ENCODE results near the gene SPINT2. TPM values are rescaled to one million over a fixed set of nuclear protein-coding genes. Genes with fewer than 3 reads are reported as not detected.
A peak's percentile ranks its signal among the peaks of the same experiment; 100 is the strongest.

Gene SPINT2
- total RNA-seq, 2 experiments from 2014 or later, result 36.7 to 77.2 TPM

- no peaks in the 10 kb centered on the region for H3K79me2 ChIP-seq (ENCODE audit: insufficient read depth, low read depth, low read length)
- H3K4me2 ChIP-seq (ENCODE audit: low read length), result peak overlapping the region; percentile 75
- H3K4me1 ChIP-seq (ENCODE audit: insufficient read depth, low read length, poor library complexity, severe bottlenecking), result peaks cover 15% of the 10 kb centered on the region
- H3K27ac ChIP-seq (ENCODE audit: low read depth, low read length, poor library complexity, severe bottlenecking), result peak overlapping the region; percentile 36
- intact Hi-C loops (cut with micrococcal nuclease; ENCODE audit: unreplicated experiment), result loop anchor here (2.0 kb wide), 1 partner anchor 53 kb away; no protein-coding TSS in a partner anchor
- no peaks in the 10 kb centered on the region for H3K9me2 ChIP-seq (ENCODE audit: insufficient read depth, low read length)
- CTCF ChIA-PET (ENCODE audit: unreplicated experiment), result no interaction called here
- POLR2A ChIA-PET, result interaction anchor here (1.0 to 1.6 kb wide), 2 partner anchors 21 to 58 kb away, joined by 3 read pairs; no protein-coding TSS in a partner anchor
- BruUV-seq (replicated peaks), result no TSS peak
- TF ChIP-seq CTCF (conservative IDR thresholded peaks at IDR 0.05; ENCODE audit: low read length), result no peak
- TF ChIP-seq EZH2phosphoT487 (IDR thresholded peaks at IDR 0.05; ENCODE audit: borderline replicate concordance, low read depth, low read length), result no peak
- no peaks in the 10 kb centered on the region for H4K20me1 ChIP-seq (ENCODE audit: insufficient read depth, low read length)
- no peaks in the 10 kb centered on the region for H3K9me3 ChIP-seq (ENCODE audit: low read length)
- peak overlapping the region; percentile 82 for H2AFZ ChIP-seq (ENCODE audit: low read length)
- H3K4me3 ChIP-seq (ENCODE audit: low read depth, low read length, poor library complexity, severe bottlenecking), result peak overlapping the region; percentile 67
- peak; percentile 73 for DNase-seq (ENCODE audit: low spot score)
- H3K36me3 ChIP-seq (ENCODE audit: insufficient read depth, low read length), result no peaks in the 10 kb centered on the region
Observed at GRCh38 chr19:38263689-38264485, 486 bp upstream of the SPINT2 start.

GRCh38 chr19:38265213-38265861 is 964 bp downstream of the SPINT2 start:
- no TSS peak for BruUV-seq (replicated peaks)

More at GRCh38 chr19:38265213-38265861, 964 bp downstream of the SPINT2 start:
- ChIA-PET POLR2A (interaction anchor here (0.5 to 1.9 kb wide), 6 partner anchors 13 to 358 kb away, joined by 3 to 6 read pairs (median 4); partner anchors contain the start of genes PSMD8 and SIPA1L3), CTCF (ENCODE audit: unreplicated experiment) (interaction anchor here (1.0 kb wide), 1 partner anchor 21 kb away, joined by 5 read pairs; no protein-coding TSS in a partner anchor)
- TF ChIP-seq CTCF (conservative IDR thresholded peaks at IDR 0.05; ENCODE audit: low read length), result no peak
- TF ChIP-seq EZH2phosphoT487 (IDR thresholded peaks at IDR 0.05; ENCODE audit: borderline replicate concordance, low read depth, low read length), result no peak
- H3K9me2 ChIP-seq (ENCODE audit: insufficient read depth, low read length), result no peaks in the 10 kb centered on the region
- peak overlapping the region; percentile 36 for H3K27ac ChIP-seq (ENCODE audit: low read depth, low read length, poor library complexity, severe bottlenecking)
- H3K4me3 ChIP-seq (ENCODE audit: low read depth, low read length, poor library complexity, severe bottlenecking), result peak overlapping the region; percentile 67
- peaks cover 15% of the 10 kb centered on the region for H3K4me1 ChIP-seq (ENCODE audit: insufficient read depth, low read length, poor library complexity, severe bottlenecking)
- peak; percentile 61 for DNase-seq (ENCODE audit: low spot score)
- no peaks in the 10 kb centered on the region for H3K9me3 ChIP-seq (ENCODE audit: low read length)
- H3K4me2 ChIP-seq (ENCODE audit: low read length), result peak overlapping the region; percentile 75
- no peaks in the 10 kb centered on the region for H3K36me3 ChIP-seq (ENCODE audit: insufficient read depth, low read length)
- no peaks in the 10 kb centered on the region for H4K20me1 ChIP-seq (ENCODE audit: insufficient read depth, low read length)
- no peaks in the 10 kb centered on the region for H3K79me2 ChIP-seq (ENCODE audit: insufficient read depth, low read depth, low read length)
- peak overlapping the region; percentile 82; the same call in 1 of the 2 replicates for H2AFZ ChIP-seq (ENCODE audit: low read length)
- intact Hi-C loops (cut with micrococcal nuclease; ENCODE audit: unreplicated experiment), result loop anchor here (2.0 kb wide), 1 partner anchor 51 kb away; no protein-coding TSS in a partner anchor
